M059J (cell line): ENCODE data around the gene RBM39. TPM values are rescaled to one million over a fixed set of nuclear protein-coding genes. Genes with fewer than 3 reads are reported as not detected.
"Not testable (repeated sequence)": the region's sequence is repeated elsewhere in the genome, so short reads cannot be mapped to it uniquely, and the experiment has no call there.

Experiments used
- DNase-seq: peaks from one replicate; pipeline ENCODE4 v3.0.0-alpha.2; 2012; ENCODE audit warnings: low read depth
- total RNA-seq: library from RNA; depleted of rRNA; stranded (reverse); fragments of >200 nt; shearing (Covaris generic); gene quantifications from 2 replicates; pipeline ENCODE4 v1.2.3, GENCODE V29; 2014

The RBM39 gene
- total RNA-seq, 1 experiment from 2014 or later, result 201 TPM

GRCh38 chr20:35726842-35727711 lies 15.0 kb downstream of the RBM39 start:
- DNase-seq, result no peak

GRCh38 chr20:35724321-35725230 lies 17.5 kb downstream of the RBM39 start:
- no peak for DNase-seq

- DNase-seq, result not testable (repeated sequence)
Measured at GRCh38 chr20:35723652-35724320, 18.3 kb downstream of the RBM39 start.

GRCh38 chr20:35723275-35723639 lies 18.8 kb downstream of the RBM39 start:
- DNase-seq, result not testable (repeated sequence)

- DNase-seq, result no peak
Measured at GRCh38 chr20:35721621-35722020, 20.4 kb downstream of the RBM39 start.

GRCh38 chr20:35721219-35721618 lies 20.8 kb downstream of the RBM39 start:
- DNase-seq, result no peak

GRCh38 chr20:35720165-35721123 lies 21.6 kb downstream of the RBM39 start:
- no peak for DNase-seq

- no peak for DNase-seq
Measured at GRCh38 chr20:35719717-35720116, 22.3 kb downstream of the RBM39 start.

GRCh38 chr20:35718972-35719635 lies 23.0 kb downstream of the RBM39 start:
- DNase-seq, result no peak

GRCh38 chr20:35718321-35718720 lies 23.7 kb downstream of the RBM39 start:
- peak; percentile 70 for DNase-seq

GRCh38 chr20:35716330-35716729 lies 25.7 kb downstream of the RBM39 start:
- DNase-seq, result no peak

- DNase-seq, result no peak
Measured at GRCh38 chr20:35715652-35716051, 26.4 kb downstream of the RBM39 start.

- no peak for DNase-seq
Measured at GRCh38 chr20:35714127-35714526, 27.9 kb downstream of the RBM39 start.

- DNase-seq, result not testable (repeated sequence)
Measured at GRCh38 chr20:35713120-35713519, 28.9 kb downstream of the RBM39 start.

GRCh38 chr20:35711588-35712209 lies 30.4 kb downstream of the RBM39 start:
- no peak for DNase-seq

- DNase-seq, result no peak
Measured at GRCh38 chr20:35710884-35711587, 31.0 kb downstream of the RBM39 start.

- no peak for DNase-seq
Measured at GRCh38 chr20:35710039-35710438, 32.0 kb downstream of the RBM39 start.

GRCh38 chr20:35709259-35709658 lies 32.8 kb downstream of the RBM39 start:
- no peak for DNase-seq

GRCh38 chr20:35708502-35708901 lies 33.6 kb downstream of the RBM39 start:
- no peak for DNase-seq
